Measurements from ENCODE around the gene GALNT9. TPM values are rescaled to one million over a fixed set of nuclear protein-coding genes. Genes with fewer than 3 reads are reported as not detected.

Gene GALNT9
- total and polyA plus RNA-seq, 12 donors = 0.01 to 0.19 TPM; not detected in 10

GRCh38 chr12:132179431-132180362, 149.7 kb downstream of the GALNT9 start:
- peak in 1 of 8 donors; percentile 21 for ATAC-seq
- Histone ChIP-seq H3K4me3 (no peak overlapping the region), H3K4me1 (no peaks in the 10 kb centered on the region), H3K36me3 (no peaks in the 10 kb centered on the region), H3K9me3 (peaks cover 0 to 14% (median 0%) of the 10 kb centered on the region in 11 donors), H3K27me3 (peaks cover 0 to 53% (median 45%) of the 10 kb centered on the region in 7 donors), H3K27ac (no peak overlapping the region)
- 84% methylated on average over 19 of the region's 19 CpGs for WGBS, 2 donors
- DNase-seq = peak in 1 of 2 donors; percentile 6
- intact Hi-C loops (cut with DNase I) = no loop called here
- no peak for TF ChIP-seq CTCF (IDR thresholded peaks at IDR 0.05)

GRCh38 chr12:132178801-132179401, 150.5 kb downstream of the GALNT9 start:
- intact Hi-C loops (cut with DNase I) = no loop called here
- Histone ChIP-seq H3K9me3 (peaks cover 0 to 6% (median 0%) of the 10 kb centered on the region in 11 donors), H3K27ac (no peak overlapping the region), H3K36me3 (no peaks in the 10 kb centered on the region), H3K27me3 (peaks cover 0 to 61% (median 51%) of the 10 kb centered on the region in 7 donors), H3K4me1 (no peaks in the 10 kb centered on the region), H3K4me3 (no peak overlapping the region)
- DNase-seq = peak in 1 of 2 donors; percentile 10
- WGBS, 2 donors = 66 to 68% methylated on average over 39 of the region's 39 CpGs
- no peak for ATAC-seq
- TF ChIP-seq CTCF (IDR thresholded peaks at IDR 0.05) = no peak

- Histone ChIP-seq H3K4me1 (no peaks in the 10 kb centered on the region), H3K36me3 (no peaks in the 10 kb centered on the region), H3K9me3 (peaks cover 0 to 5% (median 0%) of the 10 kb centered on the region in 11 donors), H3K27ac (no peak overlapping the region), H3K4me3 (no peak overlapping the region), H3K27me3 (peaks cover 0 to 67% (median 57%) of the 10 kb centered on the region in 7 donors)
- DNase-seq (no peak), ATAC-seq (no peak)
- TF ChIP-seq CTCF (IDR thresholded peaks at IDR 0.05) = no peak
- intact Hi-C loops (cut with DNase I) = no loop called here
- WGBS, 2 donors = 25 to 32% methylated on average over 8 of the region's 8 CpGs
Measured at GRCh38 chr12:132178316-132178715, 151.1 kb downstream of the GALNT9 start.

GRCh38 chr12:132176920-132177551, 152.4 kb downstream of the GALNT9 start:
- WGBS, 2 donors = 71 to 74% methylated on average over 25 of the region's 25 CpGs
- H3K4me3 ChIP-seq = no peak overlapping the region
- intact Hi-C loops (cut with DNase I) = no loop called here
- TF ChIP-seq CTCF (IDR thresholded peaks at IDR 0.05) = no peak
- H3K27ac ChIP-seq = no peak overlapping the region
- ATAC-seq = no peak
- no peaks in the 10 kb centered on the region for H3K9me3 ChIP-seq
- H3K36me3 ChIP-seq = no peaks in the 10 kb centered on the region
- peak in 1 of 2 donors; percentile 3 for DNase-seq
- peaks cover 0 to 72% (median 70%) of the 10 kb centered on the region in 7 donors for H3K27me3 ChIP-seq
- H3K4me1 ChIP-seq = no peaks in the 10 kb centered on the region

All from heart right ventricle (tissue), 16 donors.